SW480 (cell line): Measurements from ENCODE around the gene RLN3.

Experiments
- DNase-seq: peaks from one replicate; pipeline ENCODE4 v3.0.0-alpha.2; 2016; ENCODE audit warnings: low spot score

Gene RLN3, protein sequence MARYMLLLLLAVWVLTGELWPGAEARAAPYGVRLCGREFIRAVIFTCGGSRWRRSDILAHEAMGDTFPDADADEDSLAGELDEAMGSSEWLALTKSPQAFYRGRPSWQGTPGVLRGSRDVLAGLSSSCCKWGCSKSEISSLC

DNA sequence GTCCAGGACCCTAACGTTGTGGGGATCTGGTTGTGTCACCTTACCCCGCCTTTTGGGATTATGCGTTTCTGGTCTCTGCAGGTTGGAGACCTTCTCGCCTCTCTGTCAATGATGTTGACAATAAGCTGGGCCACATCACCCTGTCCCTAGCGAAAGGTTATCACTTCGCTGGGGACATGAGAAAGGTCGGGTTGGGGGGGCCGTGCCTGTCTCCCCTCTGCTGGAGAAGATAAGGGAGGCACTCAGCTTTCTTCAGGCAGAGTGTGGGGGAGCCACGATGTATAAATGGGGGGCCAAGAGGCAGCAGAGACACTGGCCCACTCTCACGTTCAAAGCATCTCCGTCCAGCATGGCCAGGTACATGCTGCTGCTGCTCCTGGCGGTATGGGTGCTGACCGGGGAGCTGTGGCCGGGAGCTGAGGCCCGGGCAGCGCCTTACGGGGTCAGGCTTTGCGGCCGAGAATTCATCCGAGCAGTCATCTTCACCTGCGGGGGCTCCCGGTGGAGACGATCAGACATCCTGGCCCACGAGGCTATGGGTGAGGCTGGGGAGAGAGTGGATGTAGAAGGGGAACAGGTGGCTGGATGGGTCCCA lies at the start of gene RLN3:
TSS of gene RLN3 (plus strand) at position 293 of the 595 bp plus-strand sequence. CDS start at position 350, 57 bp downstream.
- DNase-seq, result no peak

DNA sequence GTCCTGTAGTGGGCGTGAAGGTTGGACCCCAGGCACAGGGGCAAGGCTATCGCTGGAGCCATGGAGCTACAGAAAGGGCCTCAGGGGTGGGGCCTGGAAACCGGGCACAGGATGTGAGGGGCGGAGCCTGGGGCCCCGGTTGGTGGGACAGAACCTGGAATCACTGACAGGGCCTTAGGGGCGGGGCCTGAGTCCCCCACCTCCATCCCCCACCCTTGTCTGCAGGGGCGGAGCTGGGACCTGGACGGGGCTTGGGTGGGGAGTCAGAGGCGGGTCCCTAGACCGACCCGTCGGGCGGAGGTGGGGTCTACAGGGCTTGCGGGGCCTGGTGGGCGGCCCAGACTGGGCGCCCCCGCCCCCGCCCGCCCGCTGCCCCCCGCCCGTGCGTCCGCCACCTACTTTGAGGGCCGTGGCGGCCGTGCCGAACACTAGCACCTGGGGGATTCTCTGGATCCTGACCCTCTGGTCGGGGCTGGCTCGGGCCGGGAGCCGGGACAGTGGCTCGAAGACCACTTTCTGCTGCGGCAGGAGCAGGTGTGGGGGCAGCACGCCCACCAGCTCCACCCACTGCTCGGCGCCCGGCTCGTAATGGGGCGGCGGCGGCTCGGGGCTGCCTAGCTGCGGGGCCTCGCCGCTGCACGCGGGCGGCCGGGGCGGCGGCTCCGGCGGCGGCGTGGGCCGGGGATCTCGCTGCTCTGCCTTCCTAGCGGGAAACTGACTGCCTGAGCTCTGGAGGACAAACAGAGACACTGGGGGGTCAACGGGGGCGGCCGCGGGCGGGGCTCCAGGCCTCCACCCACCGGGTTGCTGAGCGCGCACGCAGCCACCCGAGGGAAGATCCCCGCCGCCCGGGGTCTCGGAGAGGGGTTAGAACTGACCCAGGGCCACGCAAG lies 49.4 kb upstream of the RLN3 start:
- no peak for DNase-seq

DNA sequence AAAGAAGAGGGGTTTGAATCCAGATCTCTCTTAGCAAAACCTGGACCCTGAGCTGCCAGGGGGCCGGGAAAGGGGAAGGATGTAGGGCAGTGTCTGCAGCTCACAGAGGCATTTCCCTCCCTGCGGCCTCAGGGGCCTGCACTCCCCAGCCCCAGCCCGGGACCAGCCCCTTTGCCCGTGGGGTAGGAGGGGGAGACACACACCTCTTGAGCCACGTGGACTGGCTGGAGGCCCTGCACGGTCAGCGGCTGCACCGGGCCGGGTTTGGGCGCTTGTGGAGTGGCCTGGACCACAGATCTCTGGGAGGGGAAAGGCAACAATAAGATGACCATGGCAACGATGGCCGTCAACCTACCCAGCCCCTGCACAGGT lies 48.7 kb upstream of the RLN3 start:
- DNase-seq, result no peak

DNA sequence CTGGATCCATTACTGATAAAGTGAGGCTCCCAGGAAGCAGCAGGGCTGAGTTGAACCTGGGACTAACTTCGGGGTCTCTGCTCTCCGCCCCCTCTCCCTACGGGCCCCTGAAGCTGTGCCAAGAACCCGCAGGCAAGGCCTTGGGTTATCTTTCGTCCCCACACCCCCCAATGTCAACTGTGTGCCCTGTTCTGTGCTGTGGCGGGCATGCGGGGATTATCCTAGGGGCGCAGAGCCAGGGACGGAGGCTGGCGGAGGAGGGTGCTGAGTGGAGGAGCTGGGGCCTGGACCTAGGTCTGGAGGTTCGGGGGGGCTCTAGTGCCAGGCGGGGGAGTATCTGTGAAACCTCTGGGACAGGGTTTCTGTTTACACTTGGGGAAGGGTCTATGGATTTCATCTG lies 48.3 kb upstream of the RLN3 start:
- no peak for DNase-seq

GRCh38 chr19:13980340-13980739 lies 47.6 kb upstream of the RLN3 start:
- DNase-seq, result no peak

DNA sequence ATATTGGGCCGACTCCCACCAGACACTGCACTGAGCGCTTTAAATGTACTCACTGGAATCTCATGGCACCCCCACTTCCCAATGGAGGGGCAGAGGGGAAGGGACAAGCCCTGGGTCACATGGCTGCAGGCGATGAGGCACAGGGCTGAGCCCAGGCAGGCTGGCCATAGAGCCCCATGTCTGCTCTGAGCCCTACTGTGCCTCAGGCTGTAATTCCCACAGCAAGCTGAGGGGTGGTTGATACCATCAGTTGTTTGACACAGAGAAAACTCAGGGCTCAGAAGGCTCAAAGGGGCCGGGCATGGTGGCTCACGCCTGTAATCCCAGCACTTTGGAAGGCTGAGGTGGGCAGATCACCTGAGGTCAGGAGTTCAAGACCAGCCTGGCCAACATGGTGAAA lies 46.9 kb upstream of the RLN3 start:
- no peak for DNase-seq

- no peak for DNase-seq
These were observed 46.5 kb upstream of the RLN3 start for GRCh38 chr19:13981467-13981866.

GRCh38 chr19:13981988-13982501 lies 45.9 kb upstream of the RLN3 start:
- DNase-seq, result no peak

GRCh38 chr19:13982773-13983172 lies 45.2 kb upstream of the RLN3 start:
- no peak for DNase-seq

DNA sequence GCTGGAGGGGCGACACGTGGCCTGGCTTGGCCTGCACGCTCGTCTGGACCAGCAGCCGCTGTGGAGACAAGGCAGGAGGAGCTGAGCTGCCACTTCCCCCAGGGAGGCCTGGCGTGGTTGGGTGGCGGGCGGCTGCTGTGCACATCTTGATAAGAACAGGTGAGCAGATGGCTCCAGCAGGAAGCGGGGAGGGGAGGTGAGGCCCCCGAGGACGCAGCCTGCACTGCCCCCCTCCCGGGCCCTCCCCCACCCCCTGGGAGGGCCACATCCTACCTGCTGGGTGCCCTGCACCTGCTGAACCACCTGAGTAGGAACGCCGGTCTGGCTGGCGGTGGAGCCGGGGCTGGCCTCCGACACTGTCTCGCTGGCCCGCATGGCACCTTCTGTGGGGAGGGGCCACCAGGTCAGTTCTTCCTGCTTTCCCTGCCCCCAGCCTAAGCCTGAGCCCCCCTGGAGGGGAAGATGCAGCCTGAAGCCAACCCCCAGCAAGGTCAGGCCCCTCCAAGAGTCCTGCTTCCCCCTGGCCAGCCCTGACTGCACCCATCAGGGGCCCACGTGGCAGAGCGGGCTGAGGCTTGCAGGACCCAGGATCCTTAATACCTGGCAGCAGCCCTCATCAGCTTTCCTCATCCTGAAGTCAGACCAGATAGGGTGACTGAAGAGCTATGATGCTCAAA lies 44.6 kb upstream of the RLN3 start:
- DNase-seq, result no peak

DNA sequence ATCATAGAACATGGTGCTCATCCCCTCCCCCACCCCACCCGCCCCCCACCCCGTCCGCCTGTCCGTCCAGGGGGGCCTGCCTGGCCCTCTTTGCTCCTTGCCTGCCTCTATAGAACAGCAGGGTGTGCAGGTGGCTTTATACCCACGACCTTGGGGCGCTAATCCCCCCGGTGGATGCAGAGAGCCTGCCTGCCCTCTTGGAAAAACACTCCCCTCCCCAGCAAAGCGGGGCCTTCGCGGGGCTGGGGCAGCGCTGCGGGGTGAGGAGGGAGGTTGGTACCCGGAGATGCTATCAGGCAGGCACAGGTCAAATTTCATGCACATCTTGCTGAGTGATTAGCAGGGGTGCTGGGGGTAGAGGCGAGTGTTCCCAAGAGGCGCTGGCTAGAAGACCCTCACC lies 43.8 kb upstream of the RLN3 start:
- DNase-seq, result no peak

- DNase-seq, result peak; percentile 34
These were observed 42.8 kb upstream of the RLN3 start for GRCh38 chr19:13984875-13985741.

GRCh38 chr19:13985771-13986347 lies 42.1 kb upstream of the RLN3 start:
- DNase-seq, result peak; percentile 33

DNA sequence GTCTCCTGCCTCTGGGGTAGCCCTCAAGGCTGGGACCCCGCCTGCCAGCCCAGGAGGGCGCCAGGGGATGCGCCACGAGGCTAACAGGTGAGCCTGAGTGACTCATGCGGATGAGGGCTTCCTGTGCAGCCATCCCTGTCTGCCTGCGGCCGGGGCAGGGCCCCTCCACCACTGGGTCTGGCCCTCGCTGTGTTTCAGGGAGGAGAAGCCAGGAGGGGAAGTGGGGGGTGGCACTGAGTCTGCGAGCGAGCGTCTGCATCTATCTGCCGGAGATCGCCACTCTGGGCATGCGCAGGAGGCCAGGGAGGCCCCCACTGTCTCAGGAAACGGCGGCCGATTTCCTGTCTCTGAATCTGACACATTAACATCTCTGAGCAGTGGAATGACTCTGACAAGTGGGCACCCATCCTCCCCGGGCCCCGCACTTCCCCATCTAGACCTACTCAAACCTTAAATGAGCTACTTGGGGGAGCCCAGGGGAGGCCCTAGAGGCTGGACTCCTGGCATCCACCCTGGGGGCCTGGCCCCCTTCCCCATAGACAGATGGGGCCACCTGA lies 41.5 kb upstream of the RLN3 start:
- peak; percentile 87 for DNase-seq

DNA sequence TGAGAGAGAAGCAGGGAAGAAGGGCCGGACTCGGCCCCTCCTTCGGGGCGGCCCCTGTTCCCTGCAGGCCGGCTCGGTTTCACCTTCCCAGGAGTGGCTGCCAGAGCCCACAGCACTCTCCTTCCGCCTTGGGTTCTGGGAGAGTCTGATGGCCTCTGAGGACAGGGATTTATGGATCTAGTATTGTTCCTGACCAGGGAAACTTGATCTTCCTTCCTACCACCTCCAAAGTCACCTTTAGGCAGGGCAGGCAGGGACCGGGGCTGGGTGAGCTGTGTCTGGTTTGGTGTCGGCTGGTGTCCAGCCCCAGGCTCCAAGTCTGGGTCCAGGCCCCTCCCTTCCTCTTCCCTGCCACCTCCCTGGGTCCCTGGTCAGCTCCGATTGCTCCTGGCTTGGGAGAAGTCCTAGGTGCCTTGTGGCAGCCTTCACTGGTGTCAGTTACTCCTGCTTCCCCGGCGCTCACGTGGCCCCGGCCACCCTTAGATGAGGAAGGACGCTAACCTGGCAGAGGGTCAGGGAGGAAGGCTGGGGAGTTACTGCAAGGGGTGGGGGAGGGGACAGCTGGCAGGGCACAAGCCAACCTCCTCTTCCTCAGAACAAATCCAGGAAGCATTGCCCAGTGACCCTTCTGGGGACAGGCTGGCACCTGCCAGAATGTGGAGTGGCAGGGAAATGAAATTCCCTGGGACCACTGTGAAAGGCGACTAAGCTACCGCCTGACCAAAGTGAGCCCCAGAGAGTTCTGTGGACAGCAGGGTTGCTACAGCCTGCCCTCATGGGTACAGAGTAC lies 40.7 kb upstream of the RLN3 start:
- no peak for DNase-seq

GRCh38 chr19:13989487-13989886 lies 38.5 kb upstream of the RLN3 start:
- DNase-seq, result no peak

DNA sequence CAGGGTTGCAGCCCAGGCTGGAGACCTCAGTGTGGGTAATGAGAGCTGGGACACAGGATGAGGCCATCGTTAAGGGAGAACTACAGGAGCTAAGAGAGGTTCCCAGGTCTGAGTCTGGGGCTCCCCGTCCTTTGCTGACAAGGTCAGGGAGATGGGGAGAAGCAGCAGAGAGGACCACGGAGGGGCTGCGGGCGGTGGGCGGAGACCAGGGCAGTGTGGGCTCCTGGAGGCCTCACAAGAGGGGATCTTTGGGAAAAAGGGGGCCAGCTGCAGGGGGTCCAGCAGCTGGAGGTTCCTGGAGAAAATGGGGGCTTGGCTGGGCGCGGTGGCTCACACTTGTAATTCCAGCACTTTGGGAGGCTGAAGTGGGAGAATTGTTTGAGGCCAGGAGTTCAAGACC lies 37.9 kb upstream of the RLN3 start:
- no peak for DNase-seq

DNA sequence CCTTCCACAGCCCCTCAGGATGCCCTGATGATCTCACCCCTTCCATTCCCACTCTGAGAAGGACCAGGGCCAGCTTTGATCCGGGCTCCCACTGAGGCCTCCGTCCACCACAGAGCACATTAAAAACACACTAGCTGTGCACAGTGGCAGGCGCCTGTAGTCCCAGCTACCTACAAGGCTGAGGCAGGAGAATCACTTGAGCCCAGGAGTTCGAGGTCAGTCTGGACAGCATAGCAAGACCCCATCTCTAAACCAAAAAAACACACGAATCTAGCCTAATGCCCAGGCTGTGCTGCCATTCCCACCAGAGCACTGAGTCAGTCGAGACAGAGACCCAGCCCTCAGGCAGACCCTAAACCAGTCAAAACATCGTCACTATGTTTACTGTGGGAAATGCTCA lies 35.9 kb upstream of the RLN3 start:
- no peak for DNase-seq

DNA sequence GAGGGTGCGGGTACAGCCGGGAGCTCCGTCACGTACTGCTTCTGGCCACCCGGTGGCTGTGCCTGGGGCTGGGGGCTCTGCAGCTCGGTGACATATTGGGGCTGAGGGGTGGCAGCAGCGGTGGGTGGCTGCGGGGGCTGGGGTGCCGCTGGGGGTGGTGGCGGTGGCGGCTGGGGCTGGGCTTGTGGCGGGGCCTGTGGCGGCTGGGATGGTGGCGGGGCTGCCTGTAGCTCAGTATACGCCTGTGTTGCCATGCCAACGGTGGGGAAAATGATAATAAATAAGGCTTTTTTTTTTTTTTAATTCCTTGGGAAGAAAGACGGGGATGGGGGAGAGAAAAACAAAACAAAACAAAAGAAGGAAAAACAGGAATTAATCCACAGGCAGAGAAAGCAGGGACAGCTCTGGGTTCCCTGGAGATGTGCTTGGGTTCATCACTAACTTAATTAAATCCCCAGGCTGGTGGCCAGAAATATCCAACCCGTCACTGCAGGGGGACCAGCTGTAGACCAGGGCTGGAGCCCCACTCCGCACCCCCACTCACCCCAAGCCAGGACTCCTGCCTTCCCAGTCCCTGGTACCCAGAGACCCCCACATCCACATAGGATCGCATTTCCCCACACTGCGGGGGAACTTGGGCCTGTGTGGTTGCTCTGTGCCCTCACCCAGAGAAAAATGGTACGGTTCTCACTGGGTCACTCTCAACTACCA lies 34.2 kb upstream of the RLN3 start:
- DNase-seq, result no peak
